HEK293 (cell line): ENCODE measurements around the gene KCNQ1.

ENCODE experiments used
- CTCF ChIA-PET: fragments of 350-600 bp; formaldehyde crosslinking; extraction: SDS; loops from one replicate; lab custom pipeline; 2021; ENCODE audit warnings: antibody characterized with exemption; lab: Yijun Ruan, JAX
- POLR2A ChIA-PET: fragments of 300-600 bp; formaldehyde crosslinking; extraction: SDS; loops from one replicate; lab custom pipeline; 2020; ENCODE audit warnings: antibody characterized with exemption, inconsistent platforms; lab: Yijun Ruan, JAX
- H3K27ac ChIP-seq: fragments of 200-500 bp; sonication (Bioruptor generic); 2 replicates; pipeline ENCODE4 v1.5.1; 2014; ENCODE audit warnings: low read depth, low read length, control low read depth, inconsistent platforms; ENCODE audit errors: extremely low read depth
- H3K36me3 ChIP-seq, 2 experiments: fragments of 200-500 bp in 1 of 2; sonication (Bioruptor generic) in 1 of 2; 1 replicate in 1 of 2; 2 replicates in 1 of 2; pipeline ENCODE4 v1.5.1; 2014 to 2017; ENCODE audit warnings: inconsistent platforms in 2 of 2, low read length in 2 of 2; ENCODE audit not compliant: control insufficient read depth in 2 of 2, insufficient read depth in 1 of 2
- H3K4me1 ChIP-seq: fragments of 200-500 bp; sonication (Bioruptor generic); 2 replicates; pipeline ENCODE4 v1.5.1; 2014; ENCODE audit warnings: mild to moderate bottlenecking, low read length, inconsistent platforms; ENCODE audit not compliant: control insufficient read depth, insufficient read depth
- H3K4me3 ChIP-seq: 2 replicates; pipeline ENCODE4 v1.5.1; 2011; ENCODE audit warnings: low read depth, mild to moderate bottlenecking, control low read depth, low read length, moderate library complexity
- H3K9me3 ChIP-seq: fragments of 200-500 bp; sonication (Bioruptor generic); 2 replicates; pipeline ENCODE4 v1.5.1; 2014; ENCODE audit warnings: low read depth, low read length, inconsistent platforms; ENCODE audit not compliant: control insufficient read depth, insufficient read depth
- EGR2 ChIP-seq: fragments of 450-650 bp; formaldehyde crosslinking; IDR thresholded peaks from 2 replicates; pipeline ENCODE4 v1.5.1; 2016; ENCODE audit warnings: low read depth, missing biosample characterization, missing genetic modification characterization
- GLIS1 ChIP-seq: fragments of 450-650 bp; formaldehyde crosslinking; IDR thresholded peaks from 2 replicates; pipeline ENCODE4 v1.5.1; 2016; ENCODE audit warnings: missing biosample characterization, missing genetic modification characterization
- GLIS2 ChIP-seq: fragments of 450-650 bp; formaldehyde crosslinking; IDR thresholded peaks from 2 replicates; pipeline ENCODE4 v1.5.1; 2016; ENCODE audit warnings: missing biosample characterization, missing genetic modification characterization
- KLF16 ChIP-seq: fragments of 450-650 bp; formaldehyde crosslinking; IDR thresholded peaks from 2 replicates; pipeline ENCODE4 v1.5.1; 2017; ENCODE audit warnings: missing biosample characterization, missing genetic modification characterization
- KLF17 ChIP-seq: fragments of 450-650 bp; formaldehyde crosslinking; IDR thresholded peaks from 2 replicates; pipeline ENCODE4 v1.5.1; 2016; ENCODE audit warnings: missing biosample characterization, missing genetic modification characterization
- KLF7 ChIP-seq: fragments of 450-650 bp; formaldehyde crosslinking; IDR thresholded peaks from 2 replicates; pipeline ENCODE4 v1.5.1; 2016; ENCODE audit warnings: missing biosample characterization, missing genetic modification characterization, borderline replicate concordance
- SP2 ChIP-seq: fragments of 450-650 bp; formaldehyde crosslinking; IDR thresholded peaks from 2 replicates; pipeline ENCODE4 v1.5.1; 2016; ENCODE audit warnings: missing biosample characterization, missing genetic modification characterization
- SP3 ChIP-seq: fragments of 450-650 bp; formaldehyde crosslinking; IDR thresholded peaks from 2 replicates; pipeline ENCODE4 v1.5.1; 2016; ENCODE audit warnings: missing biosample characterization, missing genetic modification characterization
- ZBTB20 ChIP-seq: fragments of 450-650 bp; formaldehyde crosslinking; IDR thresholded peaks from 2 replicates; pipeline ENCODE4 v1.5.1; 2016; ENCODE audit warnings: missing biosample characterization, missing genetic modification characterization
- ZBTB8A ChIP-seq: fragments of 450-650 bp; formaldehyde crosslinking; IDR thresholded peaks from 2 replicates; pipeline ENCODE4 v1.5.1; 2016; ENCODE audit warnings: missing biosample characterization, missing genetic modification characterization
- ZIC2 ChIP-seq: fragments of 450-650 bp; formaldehyde crosslinking; IDR thresholded peaks from 2 replicates; pipeline ENCODE4 v1.5.1; 2016; ENCODE audit warnings: missing biosample characterization, missing genetic modification characterization
- ZNF157 ChIP-seq: fragments of 450-650 bp; formaldehyde crosslinking; IDR thresholded peaks from 2 replicates; pipeline ENCODE4 v1.5.1; 2016; ENCODE audit warnings: missing biosample characterization, missing genetic modification characterization
- ZNF341 ChIP-seq: fragments of 450-650 bp; formaldehyde crosslinking; IDR thresholded peaks from 2 replicates; pipeline ENCODE4; 2016; ENCODE audit warnings: low read depth, missing biosample characterization, missing genetic modification characterization
- ZNF366 ChIP-seq: fragments of 450-650 bp; formaldehyde crosslinking; conservative IDR thresholded peaks from 2 replicates; pipeline ENCODE4 v1.5.1; 2016; ENCODE audit warnings: missing biosample characterization, missing genetic modification characterization
- ZNF423 ChIP-seq: fragments of 450-650 bp; formaldehyde crosslinking; IDR thresholded peaks from 2 replicates; pipeline ENCODE4 v1.5.1; 2016; ENCODE audit warnings: missing biosample characterization, missing genetic modification characterization
- ZNF433 ChIP-seq: fragments of 450-650 bp; formaldehyde crosslinking; IDR thresholded peaks from 2 replicates; pipeline ENCODE4 v1.5.1; 2016; ENCODE audit warnings: missing biosample characterization, missing genetic modification characterization, low read depth
- ZNF580 ChIP-seq: fragments of 450-650 bp; formaldehyde crosslinking; IDR thresholded peaks from 2 replicates; pipeline ENCODE4 v1.5.1; 2016; ENCODE audit warnings: missing biosample characterization, missing genetic modification characterization
- ZNF621 ChIP-seq: fragments of 450-650 bp; formaldehyde crosslinking; IDR thresholded peaks from 2 replicates; pipeline ENCODE4 v1.5.1; 2017; ENCODE audit warnings: missing biosample characterization, missing genetic modification characterization
- ZNF837 ChIP-seq: fragments of 450-650 bp; formaldehyde crosslinking; IDR thresholded peaks from 2 replicates; pipeline ENCODE4 v1.5.1; 2016; ENCODE audit warnings: missing biosample characterization, missing genetic modification characterization
- ZSCAN16 ChIP-seq: fragments of 450-650 bp; formaldehyde crosslinking; IDR thresholded peaks from 2 replicates; pipeline ENCODE4 v1.5.1; 2016; ENCODE audit warnings: missing biosample characterization, missing genetic modification characterization
- ZSCAN30 ChIP-seq: fragments of 450-650 bp; IDR thresholded peaks from 2 replicates; pipeline ENCODE4 v1.5.1; 2018; ENCODE audit warnings: missing biosample characterization, mild to moderate bottlenecking, missing genetic modification characterization, moderate library complexity
- TF ChIP-seq, protein P1 (sequence below): fragments of 450-650 bp; formaldehyde crosslinking; IDR thresholded peaks from 2 replicates; pipeline ENCODE4 v1.5.1; 2016; ENCODE audit warnings: missing biosample characterization, missing genetic modification characterization

KCNQ1 gene

DNA sequence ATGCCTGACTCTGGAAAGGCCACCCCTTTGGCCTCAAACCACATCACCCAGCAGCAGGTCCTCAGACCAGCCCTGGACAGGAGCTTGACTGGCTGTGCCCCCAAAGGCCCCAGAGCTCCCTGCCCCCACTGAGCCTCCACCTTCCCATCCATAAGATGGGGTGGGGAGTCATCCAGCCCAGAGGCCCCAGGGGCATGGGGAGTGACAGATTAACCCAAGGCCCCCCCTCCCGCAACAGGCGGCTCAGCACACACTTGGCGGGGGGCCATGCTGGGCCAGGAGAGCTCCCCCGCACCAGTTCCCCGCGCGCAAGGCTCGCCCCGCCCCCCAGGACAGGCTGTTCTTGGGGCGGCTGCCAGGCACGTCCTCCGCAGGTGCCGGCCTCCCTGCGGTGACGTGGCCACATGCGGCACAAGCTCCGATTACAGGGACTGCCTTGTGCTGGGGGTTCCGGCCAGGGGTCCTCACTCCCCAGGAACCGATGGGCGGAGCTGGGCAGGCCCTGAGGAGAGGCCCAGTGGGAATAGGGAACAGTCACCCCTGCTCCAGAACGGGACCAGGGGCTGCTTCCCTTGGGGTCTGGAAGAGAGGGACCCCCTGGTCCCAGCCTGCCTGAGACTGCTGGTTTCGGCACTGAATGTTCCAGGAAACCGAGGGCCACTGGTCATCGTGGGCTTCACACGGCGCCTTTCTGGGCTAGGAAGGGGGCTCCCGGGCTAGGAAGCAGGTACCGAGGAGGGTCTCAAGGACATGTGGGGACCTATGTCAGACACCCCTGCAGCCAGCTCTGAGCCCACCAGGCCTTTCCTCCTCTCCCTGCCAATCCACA is 445.9 kb downstream of the KCNQ1 start:
- ChIA-PET POLR2A (no interaction called here), CTCF (interaction anchor here (0.6 to 16.8 kb wide), 18 partner anchors 11 to 688 kb away, joined by 3 to 456 read pairs (median 4); partner anchors contain the start of gene PHLDA2)

GRCh38 chr11:2891326-2892214 is 446.8 kb downstream of the KCNQ1 start:
- Histone ChIP-seq H3K27ac (no peak overlapping the region), H3K36me3 (no peaks in the 10 kb centered on the region), H3K4me1 (no peaks in the 10 kb centered on the region)
- CTCF ChIA-PET = interaction anchor here (0.6 to 16.8 kb wide), 31 partner anchors 9 to 689 kb away, joined by 3 to 456 read pairs (median 4); partner anchors contain the start of gene PHLDA2
- TF ChIP-seq ZNF157 (tag by site-specific recombination) (no peak), ZBTB8A (tag by site-specific recombination) (0 out of 2 replicates have a peak, but pooled peaks have one; percentile 23), ZNF621 (no peak), ZNF580 (tag by site-specific recombination) (no peak)
- TF ChIP-seq, all 188 proteins: peak for 1
- no peak overlapping the region for H3K4me3 ChIP-seq
- H3K9me3 ChIP-seq = no peaks in the 10 kb centered on the region
- POLR2A ChIA-PET = interaction anchor here (1.6 to 2.1 kb wide), 2 partner anchors 38 to 358 kb away, joined by 10 to 12 read pairs; partner anchors contain the start of gene PHLDA2

More for the DNA sequence above, 445.9 kb downstream of the KCNQ1 start:
- H3K4me3 ChIP-seq = no peak overlapping the region
- no peaks in the 10 kb centered on the region for H3K4me1 ChIP-seq
- no peak overlapping the region for H3K27ac ChIP-seq
- H3K36me3 ChIP-seq = no peaks in the 10 kb centered on the region
- no peak for TF ChIP-seq ZNF433
- peak; percentile 92 for TF ChIP-seq ZNF341 (tag by site-specific recombination)
- TF ChIP-seq KLF17 = 0 out of 2 replicates have a peak, but pooled peaks have one; percentile 24
- peak; percentile 37; the same call in 1 of the 2 replicates for TF ChIP-seq GLIS1 (tag by site-specific recombination)
- peak; percentile 58 for TF ChIP-seq ZNF423 (tag by site-specific recombination)
- TF ChIP-seq ZSCAN16 (tag by site-specific recombination) = no peak
- TF ChIP-seq ZIC2 (tag by site-specific recombination) = peak; percentile 84
- H3K9me3 ChIP-seq = no peaks in the 10 kb centered on the region

- Histone ChIP-seq H3K36me3 (no peaks in the 10 kb centered on the region), H3K9me3 (no peaks in the 10 kb centered on the region), H3K4me1 (no peaks in the 10 kb centered on the region), H3K27ac (no peak overlapping the region), H3K4me3 (no peak overlapping the region)
- CTCF ChIA-PET = interaction anchor here (0.5 to 16.8 kb wide), 28 partner anchors 8 to 581 kb away, joined by 3 to 456 read pairs (median 4); a partner anchor contains a TSS
- POLR2A ChIA-PET = interaction anchor here (0.6 to 2.1 kb wide), 3 partner anchors 37 to 359 kb away, joined by 3 to 12 read pairs (median 10); partner anchors contain the start of gene PHLDA2
- TF ChIP-seq GLIS2 (peak; percentile 73), KLF7 (tag by site-specific recombination) (peak; percentile 26; the same call in 1 of the 2 replicates), ZNF837 (tag by site-specific recombination) (no peak), ZNF423 (tag by site-specific recombination) (0 out of 2 replicates have a peak, but pooled peaks have one; percentile 11), SP2 (tag by site-specific recombination) (peak; percentile 55), SP3 (tag by site-specific recombination) (peak; percentile 78), EGR2 (tag by site-specific recombination) (peak; percentile 61), ZNF366 (tag by site-specific recombination) (no peak), ZSCAN30 (tag by site-specific recombination) (0 out of 2 replicates have a peak, but pooled peaks have one; percentile 43), ZBTB20 (tag by site-specific recombination) (no peak), KLF16 (tag by site-specific recombination) (peak; percentile 42; the same call in 1 of the 2 replicates)
- TF ChIP-seq, protein P1, sequence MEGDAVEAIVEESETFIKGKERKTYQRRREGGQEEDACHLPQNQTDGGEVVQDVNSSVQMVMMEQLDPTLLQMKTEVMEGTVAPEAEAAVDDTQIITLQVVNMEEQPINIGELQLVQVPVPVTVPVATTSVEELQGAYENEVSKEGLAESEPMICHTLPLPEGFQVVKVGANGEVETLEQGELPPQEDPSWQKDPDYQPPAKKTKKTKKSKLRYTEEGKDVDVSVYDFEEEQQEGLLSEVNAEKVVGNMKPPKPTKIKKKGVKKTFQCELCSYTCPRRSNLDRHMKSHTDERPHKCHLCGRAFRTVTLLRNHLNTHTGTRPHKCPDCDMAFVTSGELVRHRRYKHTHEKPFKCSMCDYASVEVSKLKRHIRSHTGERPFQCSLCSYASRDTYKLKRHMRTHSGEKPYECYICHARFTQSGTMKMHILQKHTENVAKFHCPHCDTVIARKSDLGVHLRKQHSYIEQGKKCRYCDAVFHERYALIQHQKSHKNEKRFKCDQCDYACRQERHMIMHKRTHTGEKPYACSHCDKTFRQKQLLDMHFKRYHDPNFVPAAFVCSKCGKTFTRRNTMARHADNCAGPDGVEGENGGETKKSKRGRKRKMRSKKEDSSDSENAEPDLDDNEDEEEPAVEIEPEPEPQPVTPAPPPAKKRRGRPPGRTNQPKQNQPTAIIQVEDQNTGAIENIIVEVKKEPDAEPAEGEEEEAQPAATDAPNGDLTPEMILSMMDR (tag by site-specific recombination) = peak; percentile 71
Measured at GRCh38 chr11:2892215-2892966, 447.6 kb downstream of the KCNQ1 start.
